ENCODE results near the gene SOX11. TPM values are rescaled to one million over a fixed set of nuclear protein-coding genes. Genes with fewer than 3 reads are reported as not detected.

The SOX11 gene
- total RNA-seq, 1 donor from 2014 or later = 19.2 TPM

GRCh38 chr2:5698134-5698533 is 6.0 kb downstream of the SOX11 start:
- Histone ChIP-seq H3K4me3 (ENCODE audit: insufficient read depth, low read depth, low read length) (peak overlapping the region; percentile 49), H3K9me3 (ENCODE audit: insufficient read depth, low read depth, low read length) (no peaks in the 10 kb centered on the region), H3K9ac (ENCODE audit: low read length) (peak overlapping the region; percentile 84), H2AFZ (ENCODE audit: low read depth, low read length) (no peak overlapping the region), H4K20me1 (ENCODE audit: insufficient read depth, low read length) (peaks cover 51% of the 10 kb centered on the region), H3K27ac (ENCODE audit: low read depth, low read length) (no peak overlapping the region), H3K36me3 (ENCODE audit: insufficient read depth, low read length) (peaks cover 7% of the 10 kb centered on the region), H3K4me2 (ENCODE audit: low read length) (peak overlapping the region; percentile 99), H3K79me2 (ENCODE audit: insufficient read depth, low read length) (peaks cover 75% of the 10 kb centered on the region), H3K4me1 (ENCODE audit: insufficient read depth, low read length) (peaks cover 12% of the 10 kb centered on the region), H3K27me3 (ENCODE audit: insufficient read depth, low read length) (no peaks in the 10 kb centered on the region)
- FAIRE-seq = no peak
- Mint-ChIP-seq H3K9me3 (ENCODE audit: unreplicated experiment) (peaks cover 2% of the 10 kb centered on the region), H3K27me3 (ENCODE audit: low read depth, unreplicated experiment) (peaks cover 6% of the 10 kb centered on the region), H3K4me3 (ENCODE audit: unreplicated experiment) (peak overlapping the region; percentile 70), H3K4me1 (ENCODE audit: low read depth, unreplicated experiment) (peaks cover 7% of the 10 kb centered on the region), H3K36me3 (ENCODE audit: low read depth, unreplicated experiment) (peaks cover 2% of the 10 kb centered on the region), H3K27ac (ENCODE audit: unreplicated experiment) (no peak overlapping the region)
- DNase-seq (ENCODE audit: low read depth) = no peak
- TF ChIP-seq CTCF (IDR thresholded peaks at IDR 0.05; ENCODE audit: insufficient read depth, low read depth, low read length) (no peak), EZH2 (IDR thresholded peaks at IDR 0.05; ENCODE audit: insufficient read depth, low read length) (no peak)

GRCh38 chr2:5699963-5700362 is 7.8 kb downstream of the SOX11 start:
- Mint-ChIP-seq H3K9me3 (ENCODE audit: unreplicated experiment) (peaks cover under 1% of the 10 kb centered on the region), H3K27me3 (ENCODE audit: low read depth, unreplicated experiment) (no peaks in the 10 kb centered on the region), H3K4me3 (ENCODE audit: unreplicated experiment) (no peak overlapping the region), H3K36me3 (ENCODE audit: low read depth, unreplicated experiment) (peaks cover 3% of the 10 kb centered on the region), H3K27ac (ENCODE audit: unreplicated experiment) (no peak overlapping the region), H3K4me1 (ENCODE audit: low read depth, unreplicated experiment) (peaks cover 7% of the 10 kb centered on the region)
- Histone ChIP-seq H3K9ac (ENCODE audit: low read length) (no peak overlapping the region), H3K4me2 (ENCODE audit: low read length) (no peak overlapping the region), H3K36me3 (ENCODE audit: insufficient read depth, low read length) (peaks cover 8% of the 10 kb centered on the region), H3K4me1 (ENCODE audit: insufficient read depth, low read length) (peaks cover 13% of the 10 kb centered on the region), H3K79me2 (ENCODE audit: insufficient read depth, low read length) (peaks cover 57% of the 10 kb centered on the region), H3K4me3 (ENCODE audit: insufficient read depth, low read depth, low read length) (no peak overlapping the region), H3K9me3 (ENCODE audit: insufficient read depth, low read depth, low read length) (no peaks in the 10 kb centered on the region), H2AFZ (ENCODE audit: low read depth, low read length) (no peak overlapping the region), H3K27me3 (ENCODE audit: insufficient read depth, low read length) (no peaks in the 10 kb centered on the region), H3K27ac (ENCODE audit: low read depth, low read length) (no peak overlapping the region), H4K20me1 (ENCODE audit: insufficient read depth, low read length) (peaks cover 35% of the 10 kb centered on the region)
- FAIRE-seq = peak; percentile 45
- TF ChIP-seq EZH2 (IDR thresholded peaks at IDR 0.05; ENCODE audit: insufficient read depth, low read length) (no peak), CTCF (IDR thresholded peaks at IDR 0.05; ENCODE audit: insufficient read depth, low read depth, low read length) (no peak)
- no peak for DNase-seq (ENCODE audit: low read depth)

- H3K27me3 ChIP-seq (ENCODE audit: insufficient read depth, low read length) = no peaks in the 10 kb centered on the region
- H4K20me1 ChIP-seq (ENCODE audit: insufficient read depth, low read length) = peaks cover 29% of the 10 kb centered on the region
- H2AFZ ChIP-seq (ENCODE audit: low read depth, low read length) = no peak overlapping the region
- no peak overlapping the region for H3K4me2 ChIP-seq (ENCODE audit: low read length)
- no peak for DNase-seq (ENCODE audit: low read depth)
- peaks cover 1% of the 10 kb centered on the region for H3K36me3 Mint-ChIP-seq (ENCODE audit: low read depth, unreplicated experiment)
- no peak for FAIRE-seq
- H3K4me3 Mint-ChIP-seq (ENCODE audit: unreplicated experiment) = no peak overlapping the region
- no peaks in the 10 kb centered on the region for H3K9me3 ChIP-seq (ENCODE audit: insufficient read depth, low read depth, low read length)
- peaks cover 2% of the 10 kb centered on the region for H3K9me3 Mint-ChIP-seq (ENCODE audit: unreplicated experiment)
- TF ChIP-seq EZH2 (IDR thresholded peaks at IDR 0.05; ENCODE audit: insufficient read depth, low read length) (no peak), CTCF (IDR thresholded peaks at IDR 0.05; ENCODE audit: insufficient read depth, low read depth, low read length) (no peak)
- peaks cover 5% of the 10 kb centered on the region for H3K4me1 Mint-ChIP-seq (ENCODE audit: low read depth, unreplicated experiment)
- H3K4me3 ChIP-seq (ENCODE audit: insufficient read depth, low read depth, low read length) = no peak overlapping the region
- H3K79me2 ChIP-seq (ENCODE audit: insufficient read depth, low read length) = peaks cover 51% of the 10 kb centered on the region
- H3K27ac Mint-ChIP-seq (ENCODE audit: unreplicated experiment) = no peak overlapping the region
- peaks cover 13% of the 10 kb centered on the region for H3K4me1 ChIP-seq (ENCODE audit: insufficient read depth, low read length)
- H3K36me3 ChIP-seq (ENCODE audit: insufficient read depth, low read length) = peaks cover 8% of the 10 kb centered on the region
- no peak overlapping the region for H3K27ac ChIP-seq (ENCODE audit: low read depth, low read length)
- no peak overlapping the region for H3K9ac ChIP-seq (ENCODE audit: low read length)
- no peaks in the 10 kb centered on the region for H3K27me3 Mint-ChIP-seq (ENCODE audit: low read depth, unreplicated experiment)
These were observed 8.4 kb downstream of the SOX11 start for GRCh38 chr2:5700551-5700950.
